ENCODE data around the gene IRAG1.
"Not testable (repeated sequence)": the region's sequence is repeated elsewhere in the genome, so short reads cannot be mapped to it uniquely, and the experiment has no call there.

The IRAG1 gene

GRCh38 chr11:10699072-10699471 is 5.5 kb upstream of the IRAG1 start:
- DNase-seq = no peak

GRCh38 chr11:10697323-10697620 is 3.7 kb upstream of the IRAG1 start:
- DNase-seq = no peak

GRCh38 chr11:10696468-10697322 is 3.1 kb upstream of the IRAG1 start:
- no peak for DNase-seq

GRCh38 chr11:10695833-10696232 is 2.3 kb upstream of the IRAG1 start:
- DNase-seq = no peak

- no peak for DNase-seq
These were observed 1.1 kb upstream of the IRAG1 start for GRCh38 chr11:10694486-10695239.

GRCh38 chr11:10692531-10693115 is 932 bp downstream of the IRAG1 start:
- no peak for DNase-seq

- DNase-seq = no peak
These were observed 5.2 kb downstream of the IRAG1 start for GRCh38 chr11:10688401-10688800.

GRCh38 chr11:10686311-10686710 is 7.2 kb downstream of the IRAG1 start:
- no peak for DNase-seq

- no peak for DNase-seq
These were observed 10.1 kb downstream of the IRAG1 start for GRCh38 chr11:10683429-10683828.

- no peak for DNase-seq
These were observed 12.5 kb downstream of the IRAG1 start for GRCh38 chr11:10680956-10681487.

- DNase-seq = not testable (repeated sequence)
These were observed 13.3 kb downstream of the IRAG1 start for GRCh38 chr11:10680279-10680678.

GRCh38 chr11:10679644-10680043 is 13.9 kb downstream of the IRAG1 start:
- DNase-seq = no peak

GRCh38 chr11:10678101-10678500 is 15.5 kb downstream of the IRAG1 start:
- DNase-seq = no peak

- no peak for DNase-seq
These were observed 16.6 kb downstream of the IRAG1 start for GRCh38 chr11:10676919-10677318.

- no peak for DNase-seq
These were observed 18.6 kb downstream of the IRAG1 start for GRCh38 chr11:10674911-10675440.

GRCh38 chr11:10674440-10674855 is 19.1 kb downstream of the IRAG1 start:
- no peak for DNase-seq

- no peak for DNase-seq
These were observed 20.0 kb downstream of the IRAG1 start for GRCh38 chr11:10673501-10674062.

- DNase-seq = no peak
These were observed 23.5 kb downstream of the IRAG1 start for GRCh38 chr11:10670099-10670498.

GRCh38 chr11:10669258-10670033 is 24.1 kb downstream of the IRAG1 start:
- DNase-seq = no peak

- DNase-seq = no peak
These were observed 26.1 kb downstream of the IRAG1 start for GRCh38 chr11:10667521-10667885.

GRCh38 chr11:10666556-10667520 is 26.7 kb downstream of the IRAG1 start:
- DNase-seq = no peak

All from stimulated activated CD4-positive, alpha-beta T cell treated with anti-CD3 and anti-CD28 coated beads, Interleukin-2, amount 100 ng/mL, for 24 hours (primary cell).